Fibroblast of mammary gland (primary cell): ENCODE data around the gene DLX5.

Experiments
- DNase-seq: peaks from one replicate; pipeline ENCODE4 v3.0.0-alpha.2; 2010; ENCODE audit warnings: low read depth
- H3K4me3 ChIP-seq: 2 replicates; pipeline ENCODE4 v1.5.1; 2011; ENCODE audit warnings: low read depth, mild to moderate bottlenecking, low read length, moderate library complexity; ENCODE audit not compliant: control insufficient read depth
- TF ChIP-seq, protein P1 (sequence below): conservative IDR thresholded peaks from 2 replicates; pipeline ENCODE4 v1.5.1; 2011; ENCODE audit warnings: low read depth, low read length, inconsistent platforms; ENCODE audit not compliant: control insufficient read depth, insufficient read depth

The DLX5 gene

DNA sequence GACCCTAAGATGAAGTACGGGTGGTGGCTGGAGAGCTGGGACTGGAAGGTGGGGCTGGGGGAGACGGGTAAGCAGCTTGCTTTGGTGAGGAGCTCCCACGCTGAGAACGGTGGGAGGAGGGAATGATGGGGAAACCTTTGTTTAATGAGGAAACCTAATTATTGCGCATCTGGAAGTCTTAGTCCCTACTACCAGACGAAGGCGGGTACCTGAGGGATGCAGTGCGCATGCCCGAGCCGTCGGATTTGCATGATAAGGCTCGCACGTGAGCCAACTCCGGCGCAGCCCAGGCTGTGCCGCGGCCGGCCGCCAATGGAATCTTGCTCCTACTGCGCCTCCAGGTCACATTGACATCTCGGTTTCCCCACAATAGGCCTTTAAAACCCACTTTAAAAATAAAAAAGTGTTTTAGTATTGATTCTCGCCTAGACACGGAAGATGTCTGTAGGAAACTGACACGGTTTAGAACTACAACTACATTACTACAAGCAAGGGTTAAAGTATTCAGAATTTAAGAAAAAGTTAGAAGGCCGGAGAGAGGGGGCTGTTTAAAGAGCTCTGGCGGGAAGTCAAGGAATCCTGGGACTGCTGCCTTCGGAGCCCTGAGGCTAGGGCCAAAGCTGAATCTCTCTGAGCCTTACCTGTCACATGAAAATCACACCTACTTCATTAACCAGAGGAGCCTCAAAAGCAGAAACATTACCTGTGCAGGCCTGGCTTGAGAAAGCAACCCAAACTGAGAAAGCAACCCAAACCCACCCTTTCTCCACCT is 31.4 kb downstream of the DLX5 start:
- TF ChIP-seq, protein P1, sequence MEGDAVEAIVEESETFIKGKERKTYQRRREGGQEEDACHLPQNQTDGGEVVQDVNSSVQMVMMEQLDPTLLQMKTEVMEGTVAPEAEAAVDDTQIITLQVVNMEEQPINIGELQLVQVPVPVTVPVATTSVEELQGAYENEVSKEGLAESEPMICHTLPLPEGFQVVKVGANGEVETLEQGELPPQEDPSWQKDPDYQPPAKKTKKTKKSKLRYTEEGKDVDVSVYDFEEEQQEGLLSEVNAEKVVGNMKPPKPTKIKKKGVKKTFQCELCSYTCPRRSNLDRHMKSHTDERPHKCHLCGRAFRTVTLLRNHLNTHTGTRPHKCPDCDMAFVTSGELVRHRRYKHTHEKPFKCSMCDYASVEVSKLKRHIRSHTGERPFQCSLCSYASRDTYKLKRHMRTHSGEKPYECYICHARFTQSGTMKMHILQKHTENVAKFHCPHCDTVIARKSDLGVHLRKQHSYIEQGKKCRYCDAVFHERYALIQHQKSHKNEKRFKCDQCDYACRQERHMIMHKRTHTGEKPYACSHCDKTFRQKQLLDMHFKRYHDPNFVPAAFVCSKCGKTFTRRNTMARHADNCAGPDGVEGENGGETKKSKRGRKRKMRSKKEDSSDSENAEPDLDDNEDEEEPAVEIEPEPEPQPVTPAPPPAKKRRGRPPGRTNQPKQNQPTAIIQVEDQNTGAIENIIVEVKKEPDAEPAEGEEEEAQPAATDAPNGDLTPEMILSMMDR: no peak
- DNase-seq: no peak
- H3K4me3 ChIP-seq: no peak overlapping the region

DNA sequence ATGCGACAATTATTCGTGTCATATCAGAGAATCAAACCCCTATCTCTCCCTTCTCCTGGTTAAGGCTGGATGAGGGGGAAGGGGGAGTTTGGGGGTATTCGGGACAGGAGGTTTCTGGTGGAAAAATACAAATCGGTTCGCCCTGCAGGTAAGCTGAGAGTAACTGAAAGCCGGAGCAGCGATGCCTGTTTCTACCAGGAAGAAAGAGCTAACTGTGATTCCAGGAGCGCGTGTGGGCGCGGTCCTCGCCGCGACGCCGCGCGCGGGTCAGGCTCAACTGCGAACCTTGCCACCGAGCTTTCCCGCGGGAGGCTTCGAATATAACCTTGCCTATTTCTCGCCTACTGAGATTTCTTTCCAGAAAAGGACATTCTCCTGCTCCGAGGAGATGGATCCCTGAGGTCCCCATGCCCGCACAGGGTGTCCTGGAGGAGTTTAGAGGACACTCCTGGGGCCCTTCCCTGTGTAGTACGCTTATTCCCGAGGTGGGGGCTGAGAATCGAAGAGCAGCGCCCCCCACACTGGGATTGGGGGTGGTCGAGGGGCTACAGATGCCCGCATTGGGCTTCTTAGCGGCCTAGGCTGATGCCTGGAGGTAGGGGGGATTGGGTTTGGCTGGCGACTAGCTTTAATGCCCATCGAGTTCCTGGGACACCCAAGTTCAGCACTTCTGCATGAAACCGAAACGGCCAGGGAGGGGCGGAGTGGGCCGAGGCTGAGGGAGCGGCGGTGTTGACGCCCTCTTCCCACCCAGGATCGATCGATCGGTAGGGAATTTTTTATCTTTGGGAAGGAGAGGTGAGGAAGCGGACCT is 32.2 kb downstream of the DLX5 start:
- TF ChIP-seq, protein P1: no peak
- no peak for DNase-seq
- no peak overlapping the region for H3K4me3 ChIP-seq

DNA sequence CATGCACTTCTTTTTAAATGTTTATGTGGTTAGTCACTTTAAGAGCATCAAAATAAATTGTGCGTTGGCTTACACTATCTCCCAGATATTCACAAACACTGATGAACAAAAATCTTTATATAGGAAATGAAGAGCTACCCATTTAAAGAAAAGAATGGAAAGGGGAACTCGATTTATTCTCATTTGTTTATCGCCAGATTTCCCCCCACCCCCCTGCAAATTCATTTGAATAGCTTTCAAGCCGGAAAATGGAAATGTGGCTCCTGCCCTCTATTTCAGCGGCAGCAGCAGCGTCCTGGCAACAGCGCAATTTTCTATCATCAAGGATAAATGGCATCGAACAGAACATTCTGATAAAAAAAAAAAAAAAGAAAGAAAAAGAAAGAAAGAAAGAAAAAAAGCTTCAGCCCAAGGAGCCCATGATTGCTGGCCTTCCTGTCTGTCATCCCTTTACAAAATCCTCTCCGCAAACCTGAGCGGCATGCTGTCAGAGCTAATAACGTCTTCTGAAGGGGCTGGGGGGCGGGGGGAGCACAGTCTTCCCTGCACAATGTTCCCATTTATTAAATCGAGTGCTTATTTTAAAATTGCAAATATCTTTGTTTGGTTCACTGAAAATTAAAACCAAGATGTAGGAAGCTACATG is 33.0 kb downstream of the DLX5 start:
- H3K4me3 ChIP-seq: no peak overlapping the region
- TF ChIP-seq, protein P1: no peak
- DNase-seq: no peak

DNA sequence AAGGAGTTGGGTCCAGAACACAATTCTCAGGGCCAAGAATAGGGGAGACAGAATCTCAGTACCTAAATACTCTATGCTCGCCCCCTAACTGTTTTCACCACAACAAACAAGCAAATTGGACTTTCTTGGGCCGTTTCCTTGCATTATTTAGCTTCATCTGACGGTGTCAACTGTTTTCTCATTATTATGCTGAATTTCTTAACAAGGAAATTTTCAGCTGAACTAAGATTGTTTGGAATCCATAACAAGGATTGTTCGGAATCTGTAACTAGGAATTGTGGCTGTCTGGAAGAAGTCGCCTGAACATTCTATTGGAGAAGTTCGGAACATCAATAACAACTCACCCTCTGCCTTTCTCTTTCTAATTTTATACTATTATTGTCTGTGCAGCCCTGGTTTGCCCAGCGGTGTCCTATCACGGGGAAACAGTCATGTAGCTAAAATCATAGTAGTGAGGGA is 34.7 kb downstream of the DLX5 start:
- TF ChIP-seq, protein P1: no peak
- no peak for DNase-seq
- H3K4me3 ChIP-seq: no peak overlapping the region

DNA sequence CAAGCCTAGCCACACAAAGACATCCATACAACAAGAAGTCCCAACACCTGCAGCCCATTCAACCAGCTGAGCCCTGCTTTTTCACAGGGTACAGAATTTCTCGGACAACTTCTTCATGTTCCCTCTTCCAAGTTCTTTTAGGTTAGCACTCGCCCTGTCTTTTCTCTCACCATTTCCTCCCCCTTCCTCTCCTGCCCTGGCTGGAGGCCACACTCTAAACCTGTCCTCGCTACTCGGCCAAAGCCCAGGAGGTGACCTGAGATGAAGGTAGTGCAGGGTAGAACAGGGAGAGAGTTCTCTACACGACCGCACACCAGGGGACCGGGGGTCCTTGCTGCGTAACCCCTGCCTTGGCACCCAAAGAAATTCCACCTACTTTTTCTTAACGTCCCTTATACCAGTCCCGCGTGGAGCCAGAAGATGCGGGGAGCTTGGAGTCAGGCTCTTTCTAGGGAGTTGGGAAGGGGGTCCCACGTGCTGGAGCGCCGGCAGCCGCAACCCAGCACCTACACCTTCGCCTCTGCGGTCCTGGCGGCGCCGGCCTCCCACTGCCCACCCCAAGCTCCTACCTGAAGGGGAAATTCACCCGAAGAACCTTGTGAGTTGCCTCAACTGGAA is 35.3 kb downstream of the DLX5 start:
- DNase-seq: no peak
- H3K4me3 ChIP-seq: no peak overlapping the region
- TF ChIP-seq, protein P1: no peak

DNA sequence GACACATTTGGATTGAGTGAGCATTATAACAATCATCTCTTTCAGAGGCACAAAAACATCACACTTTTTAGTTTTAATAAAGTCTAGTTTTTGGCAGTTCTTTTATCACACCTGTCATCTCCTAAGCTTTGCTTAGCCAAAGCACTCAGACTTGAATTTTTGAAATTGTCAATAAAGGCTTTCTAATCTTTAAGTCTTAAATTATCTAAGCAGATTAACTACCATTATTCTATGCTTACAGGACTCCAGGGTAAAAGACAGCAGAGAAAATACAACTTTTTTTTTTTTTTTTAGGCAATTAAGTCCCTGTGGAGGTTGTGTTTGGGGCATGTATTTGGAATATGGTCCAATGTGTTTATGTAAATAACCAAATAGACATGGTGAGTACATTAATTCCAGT is 36.9 kb downstream of the DLX5 start:
- no peak overlapping the region for H3K4me3 ChIP-seq
- DNase-seq: no peak
- TF ChIP-seq, protein P1: no peak
